Measurements from ENCODE around the gene ITGA1. TPM values are rescaled to one million over a fixed set of nuclear protein-coding genes. Genes with fewer than 3 reads are reported as not detected.
"Not testable (repeated sequence)": the region's sequence is repeated elsewhere in the genome, so short reads cannot be mapped to it uniquely, and the experiment has no call there.

The ITGA1 gene
- total RNA-seq, 1 donor from 2014 or later, result 3.2 TPM

DNA sequence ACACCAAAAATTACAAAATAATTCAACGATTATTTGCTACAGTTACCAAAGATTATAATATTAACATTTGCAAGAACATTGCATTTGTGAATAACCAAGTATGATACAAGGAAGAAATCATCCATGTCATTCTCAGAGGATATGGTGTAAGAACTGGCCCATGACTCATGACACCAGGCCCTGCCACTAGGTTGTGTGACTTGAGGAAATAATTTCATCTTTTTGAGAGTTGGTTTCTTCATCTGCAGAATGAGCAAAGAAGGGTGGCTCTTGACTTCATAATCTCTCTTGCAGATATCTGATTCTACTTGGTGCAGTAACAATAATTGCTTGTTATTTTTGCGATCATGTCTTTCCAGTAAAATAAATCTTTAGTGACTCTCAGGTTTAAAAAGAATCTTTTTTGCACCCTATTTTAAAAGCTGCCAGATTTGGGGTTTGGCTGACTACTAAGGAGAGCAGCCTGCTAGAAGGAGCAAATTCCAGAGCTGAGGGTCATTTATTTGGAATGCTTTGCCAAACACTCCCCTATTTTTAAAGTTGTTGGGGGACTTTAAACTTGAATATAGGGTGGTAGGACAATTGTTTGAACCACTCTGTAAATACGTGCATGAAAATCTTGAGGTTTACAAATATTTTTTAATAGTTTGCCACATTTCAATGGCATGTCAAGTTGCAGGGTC lies 23.5 kb downstream of the ITGA1 start:
- TF ChIP-seq, protein P1, sequence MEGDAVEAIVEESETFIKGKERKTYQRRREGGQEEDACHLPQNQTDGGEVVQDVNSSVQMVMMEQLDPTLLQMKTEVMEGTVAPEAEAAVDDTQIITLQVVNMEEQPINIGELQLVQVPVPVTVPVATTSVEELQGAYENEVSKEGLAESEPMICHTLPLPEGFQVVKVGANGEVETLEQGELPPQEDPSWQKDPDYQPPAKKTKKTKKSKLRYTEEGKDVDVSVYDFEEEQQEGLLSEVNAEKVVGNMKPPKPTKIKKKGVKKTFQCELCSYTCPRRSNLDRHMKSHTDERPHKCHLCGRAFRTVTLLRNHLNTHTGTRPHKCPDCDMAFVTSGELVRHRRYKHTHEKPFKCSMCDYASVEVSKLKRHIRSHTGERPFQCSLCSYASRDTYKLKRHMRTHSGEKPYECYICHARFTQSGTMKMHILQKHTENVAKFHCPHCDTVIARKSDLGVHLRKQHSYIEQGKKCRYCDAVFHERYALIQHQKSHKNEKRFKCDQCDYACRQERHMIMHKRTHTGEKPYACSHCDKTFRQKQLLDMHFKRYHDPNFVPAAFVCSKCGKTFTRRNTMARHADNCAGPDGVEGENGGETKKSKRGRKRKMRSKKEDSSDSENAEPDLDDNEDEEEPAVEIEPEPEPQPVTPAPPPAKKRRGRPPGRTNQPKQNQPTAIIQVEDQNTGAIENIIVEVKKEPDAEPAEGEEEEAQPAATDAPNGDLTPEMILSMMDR (conservative IDR thresholded peaks at IDR 0.05; ENCODE audit: low read depth, low read length), result peak; percentile 9
- H3K4me3 ChIP-seq (ENCODE audit: low read depth, low read length), result no peak overlapping the region
- DNase-seq (ENCODE audit: low read depth), result no peak

DNA sequence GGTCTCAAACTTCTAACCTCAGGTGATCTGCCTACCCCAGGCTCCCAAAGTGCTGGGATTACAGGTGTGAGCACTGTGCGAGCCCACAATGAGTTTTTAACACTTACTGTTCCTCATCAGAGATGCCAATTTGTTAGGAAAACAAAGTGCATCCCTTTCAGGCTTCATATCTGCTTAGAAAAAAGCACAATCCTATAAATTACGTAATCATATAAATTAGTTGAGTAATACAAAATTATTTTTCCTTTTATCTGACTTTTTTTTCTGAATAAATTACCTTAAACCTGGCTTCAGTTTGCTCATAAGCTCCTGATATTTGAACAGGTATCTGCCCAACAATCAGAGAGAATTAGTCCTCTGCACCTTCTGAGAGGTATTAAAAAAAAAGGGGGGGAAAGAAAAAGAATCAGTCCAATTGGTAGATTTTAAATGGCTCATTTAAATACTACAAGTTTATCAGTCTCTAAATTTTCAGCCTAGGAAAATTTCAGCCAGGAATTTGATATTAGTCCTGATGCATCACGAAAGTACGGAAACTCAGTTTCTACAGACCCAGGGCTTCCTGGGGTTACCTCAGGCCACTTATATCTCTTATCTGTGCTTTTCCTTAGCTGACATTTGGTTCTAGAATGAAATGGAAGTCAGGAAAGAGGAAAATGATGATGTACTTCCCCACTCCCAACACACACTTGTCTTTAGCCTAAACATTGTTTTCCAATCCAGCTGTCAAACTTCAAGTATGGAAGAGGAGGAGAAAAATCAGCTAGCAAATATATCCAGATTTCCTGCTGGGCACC lies 26.8 kb downstream of the ITGA1 start:
- DNase-seq (ENCODE audit: low read depth), result no peak
- no peak overlapping the region for H3K4me3 ChIP-seq (ENCODE audit: low read depth, low read length)
- TF ChIP-seq, protein P1 (conservative IDR thresholded peaks at IDR 0.05; ENCODE audit: low read depth, low read length), result no peak

DNA sequence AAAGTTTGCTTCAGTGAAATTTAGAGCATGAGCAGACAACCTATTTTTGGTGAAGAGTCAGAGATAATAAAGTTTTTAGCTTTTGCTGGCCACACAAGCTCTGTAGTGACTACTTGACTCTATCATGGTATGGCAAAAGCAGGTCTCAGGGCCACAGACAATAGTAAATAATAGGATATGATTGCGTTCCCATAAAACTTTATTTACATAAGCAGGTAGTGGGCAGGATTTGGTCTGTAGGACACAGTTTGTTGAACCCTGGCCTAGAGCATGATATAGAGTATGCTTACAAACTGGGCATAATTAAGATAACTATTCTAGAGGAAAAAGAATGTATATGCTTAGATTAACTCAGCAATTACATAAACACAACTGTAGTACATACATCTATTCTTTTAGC lies 30.1 kb downstream of the ITGA1 start:
- H3K4me3 ChIP-seq (ENCODE audit: low read depth, low read length), result no peak overlapping the region
- TF ChIP-seq, protein P1 (conservative IDR thresholded peaks at IDR 0.05; ENCODE audit: low read depth, low read length), result no peak
- no peak for DNase-seq (ENCODE audit: low read depth)

DNA sequence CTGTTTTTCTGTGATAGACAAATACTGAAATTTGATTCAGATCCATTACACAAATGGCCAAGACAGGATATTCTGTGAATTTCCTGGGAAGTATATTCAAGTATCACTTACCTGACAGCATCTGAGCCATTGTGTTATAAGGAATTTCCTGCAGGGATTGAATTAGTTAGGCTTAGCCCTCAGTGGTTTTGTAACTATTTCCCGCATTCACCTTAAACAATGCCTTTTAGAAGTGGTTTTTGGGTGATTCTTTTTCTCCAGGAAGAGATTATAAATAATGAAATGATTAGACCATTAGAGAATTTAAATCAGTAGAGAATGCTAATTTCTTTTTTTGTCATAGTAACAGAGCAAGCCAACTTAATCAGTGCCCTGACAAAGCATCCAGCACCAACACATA lies 30.6 kb downstream of the ITGA1 start:
- TF ChIP-seq, protein P1 (conservative IDR thresholded peaks at IDR 0.05; ENCODE audit: low read depth, low read length), result no peak
- no peak overlapping the region for H3K4me3 ChIP-seq (ENCODE audit: low read depth, low read length)
- no peak for DNase-seq (ENCODE audit: low read depth)

DNA sequence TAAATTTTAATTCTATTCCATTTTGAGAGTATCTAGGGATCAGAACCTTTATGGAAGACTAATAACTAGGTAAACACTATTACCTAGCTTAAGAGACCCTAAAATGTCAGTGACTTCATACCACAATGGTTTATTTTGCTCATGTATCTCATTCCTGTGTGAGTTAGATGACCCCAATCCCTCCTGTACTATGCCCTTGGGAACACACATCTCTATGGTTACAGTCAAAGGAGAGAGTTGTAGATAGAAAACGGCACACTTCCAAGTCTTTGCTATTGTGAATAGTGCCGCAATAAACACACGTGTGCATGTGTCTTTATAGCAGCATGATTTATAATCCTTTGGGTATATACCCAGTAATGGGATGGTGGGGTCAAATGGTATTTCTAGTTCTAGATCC lies 31.1 kb downstream of the ITGA1 start:
- DNase-seq (ENCODE audit: low read depth); H3K4me3 ChIP-seq (ENCODE audit: low read depth, low read length): not testable (repeated sequence)

DNA sequence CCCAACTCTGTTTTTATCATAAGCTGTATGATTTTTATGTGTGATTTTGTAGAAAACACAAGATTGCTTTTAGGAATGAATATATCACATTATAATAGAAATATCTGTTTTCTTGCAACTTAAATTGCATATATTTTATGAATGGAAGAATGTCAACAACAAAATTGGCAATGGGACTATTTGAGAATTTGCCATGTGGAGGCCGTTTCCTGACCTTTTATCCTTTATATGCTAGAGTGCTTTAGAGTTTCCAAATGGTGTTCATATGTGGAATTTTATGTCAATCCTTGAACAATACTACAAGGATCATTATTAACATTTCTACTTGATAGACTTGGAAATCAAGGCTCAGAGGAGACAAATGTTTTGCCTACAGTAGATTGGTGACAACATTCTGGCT lies 34.2 kb downstream of the ITGA1 start:
- no peak overlapping the region for H3K4me3 ChIP-seq (ENCODE audit: low read depth, low read length)
- DNase-seq (ENCODE audit: low read depth), result no peak
- TF ChIP-seq, protein P1 (conservative IDR thresholded peaks at IDR 0.05; ENCODE audit: low read depth, low read length), result no peak

DNA sequence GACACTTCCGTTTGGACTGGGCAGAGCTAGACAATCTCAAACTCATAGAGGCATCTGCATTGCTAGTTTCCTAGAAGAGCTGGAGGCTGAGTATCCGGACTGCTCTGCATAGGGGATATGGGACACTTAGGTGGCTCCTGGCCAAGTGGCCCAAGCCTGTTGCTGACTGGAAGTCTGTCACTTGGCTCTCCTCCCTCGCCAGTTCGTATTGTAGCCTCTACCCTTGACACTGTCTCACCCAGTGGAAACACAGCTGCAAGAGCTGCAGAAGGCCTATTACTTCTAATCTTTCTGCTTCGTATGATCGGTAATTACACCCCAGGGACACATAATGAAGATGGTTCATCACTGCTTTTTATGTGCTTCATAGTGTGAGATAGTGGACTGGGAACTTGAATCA lies 34.7 kb downstream of the ITGA1 start:
- DNase-seq (ENCODE audit: low read depth), result no peak
- TF ChIP-seq, protein P1 (conservative IDR thresholded peaks at IDR 0.05; ENCODE audit: low read depth, low read length), result no peak
- H3K4me3 ChIP-seq (ENCODE audit: low read depth, low read length), result no peak overlapping the region

Measured in epithelial cell of proximal tubule (primary cell).